ENCODE measurements around the gene MAML2.

GRCh38 chr11:96287822-96288439, 55.1 kb downstream of the MAML2 start:
- no peak for TF ChIP-seq EZH2 (optimal IDR thresholded peaks at IDR 0.05; ENCODE audit: low read depth, low read length)
- no peak for TF ChIP-seq CTCF (IDR thresholded peaks at IDR 0.05; ENCODE audit: low read length)
- no peak for TF ChIP-seq EZH2phosphoT487 (IDR thresholded peaks at IDR 0.05; ENCODE audit: low read length)

Measured in MM.1S (cell line).